ENCODE measurements around the gene OGDH.

- no peak for TF ChIP-seq CTCF (tag by site-specific recombination; IDR thresholded peaks at IDR 0.05)
- TF ChIP-seq ZNF549 (tag by site-specific recombination; IDR thresholded peaks at IDR 0.05): no peak
- TF ChIP-seq ZNF530 (tag by site-specific recombination; IDR thresholded peaks at IDR 0.05; ENCODE audit: low read depth): no peak
- no peak for TF ChIP-seq ZNF843 (tag by site-specific recombination; IDR thresholded peaks at IDR 0.05)
- no peak for TF ChIP-seq ZNF544 (tag by site-specific recombination; IDR thresholded peaks at IDR 0.05)
- TF ChIP-seq ZNF202 (tag by site-specific recombination; IDR thresholded peaks at IDR 0.05; ENCODE audit: borderline replicate concordance): no peak
- TF ChIP-seq ZNF302 (tag by site-specific recombination; IDR thresholded peaks at IDR 0.05; ENCODE audit: low read depth): no peak
- TF ChIP-seq REST (tag by site-specific recombination; IDR thresholded peaks at IDR 0.05): no peak
- no peak for TF ChIP-seq ZNF223 (tag by site-specific recombination; IDR thresholded peaks at IDR 0.05)
- no peak for TF ChIP-seq BCL11B (tag by site-specific recombination; IDR thresholded peaks at IDR 0.05; ENCODE audit: low read depth)
- TF ChIP-seq ZNF114 (tag by site-specific recombination; IDR thresholded peaks at IDR 0.05): no peak
- no peak for TF ChIP-seq KLF1 (tag by site-specific recombination; IDR thresholded peaks at IDR 0.05)
Observed at GRCh38 chr7:44736896-44737295, 130.5 kb downstream of the OGDH start.
